HG02610 (cell line): ENCODE results near the gene DIP2B.

ENCODE experiments used
- ATAC-seq: cut with Tn5 transposase; IDR thresholded peaks from one replicate; pipeline ENCODE4 v1.9.1; 2021; ENCODE audit warnings: mild to moderate bottlenecking, moderate library complexity; ENCODE audit not compliant: unreplicated experiment

The DIP2B gene

DNA sequence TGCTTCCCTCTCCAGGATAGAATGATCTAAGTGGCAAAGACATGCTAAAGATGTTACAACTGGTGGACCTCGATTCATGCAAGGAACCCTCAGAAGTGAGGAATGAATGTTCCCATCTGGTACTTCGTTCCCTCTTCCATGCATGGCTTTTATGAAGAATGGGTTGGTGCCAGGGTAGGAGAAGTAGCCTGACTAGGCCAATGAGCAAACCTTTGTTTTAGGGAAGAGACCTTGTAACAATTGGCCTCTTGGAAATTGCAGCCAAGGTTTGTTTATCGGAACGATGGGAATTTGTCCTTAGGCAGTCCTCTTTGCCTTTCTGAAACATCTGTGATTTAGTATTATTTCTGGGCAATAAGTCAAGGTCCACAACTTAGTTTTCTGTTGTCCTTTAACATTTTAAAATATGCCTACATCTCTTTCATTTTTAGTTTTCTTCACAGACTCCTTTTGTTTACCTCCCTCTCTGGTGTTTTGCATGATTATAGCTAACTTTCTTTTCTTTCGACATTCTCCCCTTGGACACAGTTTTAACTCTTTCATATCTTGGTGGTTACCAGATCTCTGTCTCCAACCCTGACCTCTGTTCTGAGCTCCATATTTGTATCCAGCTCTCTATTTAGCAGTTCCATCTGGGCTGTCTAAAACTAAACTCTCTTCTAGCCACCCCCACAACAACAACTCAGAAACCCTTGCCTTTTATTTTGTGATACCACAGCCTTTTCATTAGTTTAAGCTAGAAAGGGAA lies 70.0 kb downstream of the DIP2B start:
- ATAC-seq = no peak

DNA sequence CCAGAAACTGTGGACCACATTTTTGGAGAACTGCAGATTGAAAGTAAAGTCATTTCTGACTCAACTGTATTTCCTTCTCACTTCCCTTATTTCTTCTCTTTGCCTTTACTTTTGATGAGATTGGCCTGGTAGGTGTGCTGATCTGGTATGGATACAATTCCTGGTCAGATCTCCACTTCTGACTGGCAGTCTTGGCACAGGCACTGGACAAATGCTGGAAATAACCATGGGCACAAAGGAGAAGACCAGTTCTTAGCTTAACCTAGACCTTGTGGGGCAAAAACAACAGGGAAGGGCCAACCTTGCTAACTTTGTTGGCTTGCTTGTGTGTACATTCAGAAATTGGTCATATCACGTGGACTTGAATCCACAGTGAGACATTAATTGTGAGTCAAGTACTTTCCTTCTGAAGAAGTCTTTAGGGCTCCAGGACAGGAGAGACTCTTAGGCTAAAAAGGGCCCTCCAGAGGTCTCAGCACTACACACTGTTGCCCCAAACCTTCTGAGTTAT lies 75.0 kb downstream of the DIP2B start:
- ATAC-seq = peak; percentile 53

DNA sequence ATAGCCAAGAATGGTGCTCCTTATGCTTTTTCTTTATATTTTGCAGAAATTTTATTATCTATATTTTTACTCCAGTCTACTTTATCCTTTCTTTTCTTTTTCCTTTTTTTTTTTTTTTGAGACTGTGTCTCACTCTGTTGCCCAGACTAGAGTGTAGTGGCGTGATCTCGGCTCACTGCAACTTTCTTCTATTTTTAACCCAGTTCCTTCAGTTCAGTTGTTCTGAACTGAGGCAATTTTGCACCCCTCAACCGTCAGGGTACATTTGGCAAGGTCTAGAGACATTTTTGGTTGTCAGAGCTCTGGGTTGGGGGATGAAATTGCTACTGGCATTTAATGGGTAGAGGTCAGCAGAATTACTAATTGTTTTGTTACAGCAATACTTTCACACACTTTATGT lies 75.7 kb downstream of the DIP2B start:
- no peak for ATAC-seq

DNA sequence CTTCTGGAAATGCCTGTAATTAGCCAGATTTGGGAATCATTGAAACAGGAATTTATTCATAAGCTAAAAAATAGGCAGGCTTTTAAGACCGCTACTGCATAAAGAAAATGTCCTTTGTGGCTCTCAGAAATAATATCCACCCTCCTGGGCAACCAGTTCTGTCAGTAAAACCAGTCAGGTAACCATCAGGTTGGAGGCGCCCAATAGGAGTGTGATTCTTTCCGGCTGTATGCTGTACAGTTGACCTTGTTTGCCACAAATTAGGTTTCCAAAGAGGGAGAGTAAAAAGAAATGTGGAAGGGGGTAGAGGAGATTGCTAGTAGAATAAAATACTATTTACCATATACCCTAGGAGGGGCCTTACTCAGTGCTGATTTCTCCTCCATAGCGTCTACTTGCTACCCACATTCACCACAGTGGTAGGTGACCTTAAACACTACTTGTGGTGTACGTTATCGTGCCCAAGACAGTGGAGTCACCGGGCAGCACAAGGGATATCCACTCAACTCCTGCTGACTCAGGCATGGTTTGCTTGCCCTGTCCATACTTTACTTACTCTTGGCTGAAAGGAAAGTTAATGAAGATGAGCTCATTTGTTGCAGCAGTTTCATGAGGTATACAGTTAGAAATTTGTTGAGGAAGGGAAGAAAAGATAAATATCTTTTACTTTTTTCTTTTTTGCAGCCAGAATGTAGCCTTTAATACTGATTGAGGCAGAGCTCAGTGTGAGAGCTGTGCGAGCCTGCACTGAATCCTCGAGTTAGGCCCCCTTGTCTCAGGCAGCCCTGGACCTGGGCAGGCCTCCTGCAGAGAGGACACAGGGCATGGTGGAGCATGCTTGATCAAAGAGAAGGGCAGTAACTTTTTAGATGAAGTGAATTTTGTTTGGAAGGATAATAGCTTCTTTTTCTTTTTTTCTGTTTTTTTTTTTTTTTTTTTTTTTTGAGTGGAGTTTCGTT lies 76.7 kb downstream of the DIP2B start:
- ATAC-seq = no peak

DNA sequence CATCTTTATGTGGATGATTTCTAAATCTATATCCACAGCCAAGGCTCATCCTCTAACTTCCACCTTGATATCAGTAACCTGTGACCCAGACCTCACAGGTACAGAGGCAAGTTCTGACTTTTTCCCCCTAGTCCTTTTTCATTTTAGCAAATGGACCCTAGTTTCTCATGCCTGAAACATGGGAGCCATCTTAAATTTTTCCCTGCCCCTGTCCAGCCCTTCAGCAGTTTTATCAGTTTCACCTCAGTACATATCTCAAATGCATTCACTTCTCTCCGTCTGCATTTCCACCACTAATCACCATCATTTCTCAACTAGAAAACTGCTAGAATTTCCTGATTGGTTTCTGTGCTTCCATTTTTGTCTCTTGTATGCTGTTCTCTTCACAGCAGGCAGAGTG lies 79.3 kb downstream of the DIP2B start:
- no peak for ATAC-seq

DNA sequence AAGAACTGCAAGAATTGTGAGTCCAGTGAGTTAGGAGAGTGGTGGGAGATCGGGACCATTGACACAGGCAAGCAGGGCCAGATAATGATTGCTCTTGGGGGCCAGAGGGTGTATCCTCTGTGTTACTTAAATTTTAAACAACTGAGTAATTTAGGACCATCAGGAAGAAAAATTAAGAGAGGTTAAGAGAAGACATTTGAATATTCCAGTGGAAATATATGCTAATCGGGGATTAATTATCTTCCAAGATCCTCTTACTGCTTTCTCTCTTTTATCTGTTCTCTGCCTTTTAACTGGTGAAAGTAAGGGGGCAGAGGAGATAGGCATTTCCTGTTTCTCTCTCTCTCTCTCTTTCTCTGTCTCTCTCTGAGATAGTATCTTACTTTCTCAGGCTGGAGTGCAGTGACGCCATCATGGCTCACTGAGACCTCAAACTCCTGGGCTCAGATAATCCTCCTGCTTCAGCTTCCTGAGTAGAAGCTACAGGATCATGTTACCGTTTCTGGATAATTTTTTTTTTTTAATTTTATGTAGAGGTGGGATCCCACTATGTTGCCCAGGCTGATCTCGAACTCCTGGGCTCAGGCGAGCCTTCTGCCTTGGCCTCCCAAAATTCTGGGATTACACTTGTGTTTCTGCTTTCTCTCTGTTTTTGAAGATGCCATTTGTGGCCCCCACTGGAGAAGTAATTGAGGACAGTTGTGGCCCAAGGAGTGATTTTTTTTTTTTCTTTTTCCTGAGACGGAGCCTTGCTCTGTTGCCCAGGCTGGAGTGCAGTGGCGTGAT lies 85.1 kb downstream of the DIP2B start:
- no peak for ATAC-seq

DNA sequence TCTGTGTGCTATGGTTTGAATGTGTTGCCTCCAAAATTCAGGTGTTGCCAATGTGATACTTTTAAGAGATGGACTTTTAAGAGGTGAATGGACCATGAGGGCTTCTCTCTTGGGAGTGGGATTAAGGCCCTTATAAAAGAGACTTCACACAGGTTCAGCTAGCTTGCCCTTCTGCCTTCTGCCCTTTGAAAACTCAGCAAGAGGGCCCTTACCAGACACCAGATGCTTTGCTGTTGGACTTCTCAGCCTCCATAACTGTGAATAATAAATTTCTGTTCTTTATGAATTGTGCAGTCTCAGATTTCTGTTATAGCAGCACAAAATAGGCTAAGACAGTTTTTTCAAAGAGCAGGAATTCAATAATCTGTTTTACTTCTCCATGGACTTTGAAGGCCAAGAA lies 86.1 kb downstream of the DIP2B start:
- ATAC-seq = no peak

DNA sequence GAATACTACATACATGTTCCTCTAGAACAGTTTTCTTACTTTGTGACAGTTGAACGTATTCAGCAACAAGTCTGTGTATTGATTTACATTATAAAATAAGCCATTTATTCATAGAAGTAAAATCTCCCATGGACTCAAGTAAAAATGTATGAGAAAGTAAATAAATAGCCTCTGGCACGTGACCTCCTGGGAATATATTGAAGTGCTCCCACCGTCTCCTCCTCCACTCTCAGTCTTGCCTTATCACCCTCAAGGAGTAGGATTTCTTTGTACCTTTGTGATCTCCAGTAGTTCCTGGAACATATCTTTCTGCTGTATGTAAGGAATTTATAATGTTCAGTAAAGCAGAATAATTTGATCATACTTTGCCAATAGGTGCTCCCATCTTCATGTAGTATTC lies 90.9 kb downstream of the DIP2B start:
- ATAC-seq = no peak

DNA sequence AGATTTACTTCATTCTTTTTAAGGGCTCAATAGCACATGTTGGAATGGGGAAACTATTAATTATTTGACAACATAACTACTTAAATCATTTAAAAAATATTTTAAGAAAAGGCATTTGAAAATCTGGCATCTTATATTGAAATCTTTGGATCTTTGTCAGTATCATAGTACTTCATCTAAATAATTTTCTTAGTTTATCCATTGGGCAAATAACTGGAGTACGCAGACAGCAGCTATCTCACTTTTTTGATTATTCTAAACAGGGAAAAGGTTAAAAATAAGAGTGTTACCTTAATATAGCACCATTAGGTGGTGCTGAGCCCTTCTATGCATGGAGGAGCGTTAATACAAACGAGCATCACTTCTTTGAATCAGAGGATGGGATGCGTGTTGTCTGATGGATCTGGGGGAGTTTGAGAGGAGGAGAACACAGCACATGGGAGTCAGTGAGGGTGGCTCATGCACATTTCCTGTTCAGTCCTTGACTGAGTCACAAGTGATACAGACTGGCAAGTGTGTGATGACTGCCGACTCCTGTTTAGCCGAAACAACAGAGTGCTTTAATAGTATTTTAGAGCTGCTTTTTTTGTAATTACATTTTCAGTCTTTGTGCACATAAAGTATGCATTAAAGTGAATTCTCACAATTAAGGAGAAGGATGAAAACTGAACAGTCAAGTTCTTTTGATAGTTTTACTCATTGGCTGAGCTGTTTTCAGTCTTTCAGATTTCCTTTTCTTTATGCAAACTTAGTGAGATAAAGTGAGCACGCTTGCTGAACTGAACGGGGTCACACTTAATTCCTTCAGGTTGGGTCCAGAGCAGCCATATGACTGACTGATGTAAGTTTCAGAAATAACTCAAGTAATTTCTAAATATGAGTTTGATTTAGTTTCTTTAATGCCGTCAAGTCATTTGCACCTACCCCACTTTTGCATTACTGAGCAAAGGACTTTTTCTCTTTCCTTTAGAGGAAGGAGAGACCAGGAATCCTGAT lies 92.7 kb downstream of the DIP2B start:
- ATAC-seq = peak; percentile 93

DNA sequence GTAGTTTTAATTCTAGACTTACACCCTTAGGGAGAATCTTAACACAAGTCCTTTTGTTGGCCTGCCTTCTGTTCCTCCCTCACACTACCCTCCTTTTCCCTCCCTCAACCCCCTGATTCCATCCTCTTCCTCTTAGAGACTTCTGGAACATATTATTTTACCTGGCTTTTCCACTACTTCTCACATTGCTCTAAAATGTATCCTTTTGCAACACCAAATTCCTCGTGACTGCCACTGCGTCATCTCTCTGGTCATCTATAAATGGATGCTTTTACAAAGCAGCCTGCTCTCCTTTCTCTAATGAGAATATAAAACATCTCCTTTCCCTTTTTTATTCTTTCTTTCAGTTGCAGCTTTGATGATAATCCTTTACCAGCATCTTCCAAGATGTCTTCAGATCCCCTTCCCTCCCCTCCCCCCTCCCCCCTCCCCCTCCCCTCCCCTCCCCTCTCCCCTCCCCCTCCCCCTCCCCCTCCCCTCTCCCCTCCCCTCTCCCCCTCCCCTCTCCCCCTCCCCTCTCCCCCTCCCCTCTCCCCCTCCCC lies 93.6 kb downstream of the DIP2B start:
- no peak for ATAC-seq

DNA sequence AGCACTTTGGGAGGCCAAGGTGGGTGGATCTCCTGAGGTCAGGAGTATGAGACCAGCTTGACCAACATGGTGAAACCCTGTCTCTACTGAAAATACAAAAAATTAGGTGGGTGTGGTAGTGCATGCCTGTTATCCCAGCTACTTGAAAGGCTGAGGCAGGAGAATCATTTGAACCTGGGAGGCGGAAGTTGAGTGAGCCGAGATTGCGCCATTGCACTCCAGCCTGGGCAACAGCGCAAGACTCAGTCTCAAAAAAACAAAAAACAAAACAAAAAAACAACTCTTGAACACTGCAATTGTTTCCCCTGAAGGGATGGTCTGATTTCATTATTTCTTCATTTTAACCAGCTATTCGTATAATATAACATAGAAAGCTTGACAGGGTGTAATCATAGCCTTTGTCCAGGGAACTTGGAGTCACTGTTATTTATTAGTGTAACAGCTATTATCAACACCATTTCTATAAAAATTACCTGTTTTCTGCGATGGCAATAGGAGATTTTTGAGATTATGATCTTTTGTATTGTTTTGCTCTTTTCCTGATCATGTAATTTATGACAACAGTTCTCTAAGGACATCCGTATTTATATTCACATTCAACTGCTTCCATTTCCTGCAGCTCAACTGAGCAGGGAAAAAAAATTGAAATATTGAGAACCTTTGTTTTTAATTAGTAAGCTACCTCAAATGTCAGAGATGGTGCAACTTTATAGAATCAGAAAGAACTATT lies 94.7 kb downstream of the DIP2B start:
- no peak for ATAC-seq

DNA sequence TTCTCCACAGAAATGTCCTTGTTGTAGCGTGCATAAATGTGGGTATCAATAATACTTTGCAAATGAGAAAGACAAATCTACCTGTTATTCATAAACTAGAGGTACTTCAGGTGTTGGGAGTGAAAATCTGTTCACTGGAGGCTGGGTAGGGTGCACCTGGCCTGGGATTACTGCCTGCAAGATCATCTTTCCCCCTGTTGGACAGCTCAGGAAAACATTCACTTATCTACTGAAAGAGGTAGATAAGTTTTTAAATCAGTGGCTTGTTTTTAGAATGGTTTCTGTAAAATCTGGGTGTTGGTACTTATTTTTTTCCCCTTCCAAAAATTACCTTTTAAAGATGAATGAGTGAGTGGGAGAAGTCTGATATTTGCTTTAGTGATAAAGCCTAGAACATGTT lies 95.6 kb downstream of the DIP2B start:
- no peak for ATAC-seq

DNA sequence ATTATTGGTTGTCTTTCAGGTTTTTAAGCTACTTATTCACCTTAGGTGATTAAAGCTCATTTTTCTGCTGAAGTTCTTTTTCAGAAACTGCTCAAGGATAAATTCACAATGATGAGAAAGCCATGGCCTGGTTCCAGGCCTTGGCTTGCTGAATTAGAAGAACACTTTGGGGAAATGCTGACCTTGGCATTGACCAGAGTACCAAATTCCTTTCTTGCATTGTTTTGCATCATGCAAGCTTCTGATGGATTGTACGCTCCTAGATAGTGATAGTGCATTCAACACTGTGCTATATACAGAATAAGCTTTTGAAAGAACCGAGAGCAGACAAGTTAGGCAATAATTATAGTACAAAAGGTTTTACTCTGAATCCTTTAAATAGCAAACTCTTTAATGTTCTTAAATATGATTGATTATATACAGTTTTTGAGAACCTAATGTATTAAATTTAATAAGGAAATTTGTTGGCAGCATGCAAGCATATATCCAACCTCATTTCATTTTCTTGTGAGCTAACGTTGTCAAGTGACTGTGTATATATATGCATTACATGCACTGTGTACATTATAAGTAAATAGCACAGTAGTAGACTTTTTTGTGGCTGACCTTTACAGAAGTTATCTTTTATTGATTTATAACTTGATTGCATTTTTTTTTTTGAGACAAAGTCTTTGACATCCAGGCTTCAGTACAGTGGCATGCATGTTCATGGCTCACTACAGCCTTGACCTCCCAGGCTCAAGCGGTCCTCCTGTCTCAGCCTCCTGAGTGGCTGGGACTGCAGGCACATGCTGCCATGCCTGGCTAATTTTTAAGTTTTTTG lies 99.2 kb downstream of the DIP2B start:
- ATAC-seq = no peak

DNA sequence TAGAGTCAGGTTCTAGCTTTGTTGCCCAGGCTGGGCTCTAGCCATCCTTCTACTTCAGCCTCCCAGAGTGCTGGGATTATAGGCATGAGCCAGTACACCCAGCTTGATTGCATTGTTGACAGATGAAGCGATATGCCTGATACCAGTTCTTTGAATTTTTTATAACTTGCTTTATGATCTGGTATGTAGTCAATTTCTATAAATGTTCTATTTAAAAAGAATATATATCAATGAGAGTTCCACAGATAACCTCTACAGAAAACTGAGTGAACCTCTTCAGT lies 99.8 kb downstream of the DIP2B start:
- ATAC-seq = no peak

DNA sequence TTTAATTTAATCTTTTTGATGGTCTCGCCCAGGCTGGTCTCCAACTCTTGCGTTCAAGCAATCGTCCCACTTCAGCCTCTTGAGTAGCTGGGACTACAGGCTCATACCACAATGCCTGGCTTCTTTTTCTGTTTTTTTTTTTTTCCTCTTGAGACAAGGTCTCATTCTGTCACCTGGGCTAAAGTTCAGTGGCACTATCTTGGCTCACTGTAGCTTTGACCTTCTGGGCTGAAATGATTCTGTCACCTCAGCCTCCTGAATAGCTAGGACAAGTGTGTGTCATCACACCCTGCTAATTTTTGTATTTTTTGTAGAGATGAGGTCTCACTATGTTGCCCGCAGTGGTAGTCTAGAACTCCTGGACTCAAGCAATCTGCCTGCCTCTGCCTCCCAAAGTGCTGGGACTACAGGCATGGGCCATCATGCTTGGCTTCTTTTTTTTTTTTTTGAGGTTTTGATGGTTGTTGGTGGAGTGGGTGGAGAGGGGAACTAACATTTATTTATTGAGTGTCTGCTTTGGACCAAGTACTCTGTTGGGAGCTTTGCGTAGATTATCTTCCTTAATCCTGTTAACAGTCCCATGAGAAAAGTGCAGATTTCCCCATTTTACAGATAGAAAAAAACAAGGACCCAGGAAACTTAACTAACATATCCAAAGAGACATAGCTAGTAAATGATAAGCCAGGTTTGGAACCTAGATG lies 102.0 kb downstream of the DIP2B start:
- ATAC-seq = no peak

DNA sequence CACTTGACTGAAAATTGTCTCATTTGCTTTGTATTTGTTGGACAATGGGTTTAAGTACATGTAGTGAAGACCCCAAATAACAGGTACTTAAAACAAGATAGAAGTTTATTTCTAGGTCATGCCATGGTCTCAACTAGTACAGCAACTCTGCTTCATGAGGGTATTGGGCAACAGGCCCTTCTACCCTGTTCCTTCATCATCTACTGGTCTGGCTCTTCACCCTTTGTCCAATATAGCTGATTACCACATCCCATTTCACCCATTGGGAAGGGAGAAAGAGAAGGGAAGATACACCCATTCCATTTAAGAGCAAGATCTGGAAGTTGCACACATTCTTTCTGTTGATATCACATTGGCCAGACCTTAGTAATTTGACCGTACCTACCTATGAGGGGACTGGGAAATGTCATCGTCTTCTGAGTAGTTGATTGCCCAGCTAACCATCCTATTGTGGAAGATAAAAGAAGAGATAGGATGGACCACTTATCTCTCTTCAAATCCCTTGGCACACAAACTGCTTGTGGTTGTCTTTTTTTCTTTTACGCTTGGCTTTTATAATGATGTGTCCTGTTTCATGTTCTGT lies 104.6 kb downstream of the DIP2B start:
- no peak for ATAC-seq

DNA sequence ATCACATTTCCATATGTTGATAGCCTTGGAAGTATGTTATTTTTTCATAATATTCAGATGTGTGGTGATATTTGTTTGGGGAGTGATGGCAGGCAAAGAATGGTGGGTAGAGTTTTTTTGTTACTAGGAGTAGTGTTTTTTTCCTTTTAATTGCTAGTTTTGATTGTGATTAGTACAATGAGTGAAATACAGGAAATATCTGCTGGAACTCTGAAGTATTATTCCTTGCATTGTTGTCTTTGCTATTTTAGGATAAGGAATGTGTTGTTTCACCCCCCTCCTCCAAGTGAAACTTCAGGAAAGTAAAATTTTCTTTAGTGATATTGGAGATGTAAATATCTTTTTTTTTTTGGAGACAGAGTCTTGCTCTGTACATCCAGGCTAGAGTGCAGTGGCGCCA lies 105.4 kb downstream of the DIP2B start:
- no peak for ATAC-seq
